Measurements from ENCODE around the gene TRAIP. TPM values are rescaled to one million over a fixed set of nuclear protein-coding genes. Genes with fewer than 3 reads are reported as not detected.

Gene TRAIP
- total RNA-seq, 4 donors from 2014 or later: 1.0 to 1.8 (median 1.6) TPM; not detected in 1

- DNase-seq (ENCODE audit: low spot score) (no peak), ATAC-seq (ENCODE audit: low FRiP score) (no peak)
- no peak for TF ChIP-seq CTCF (IDR thresholded peaks at IDR 0.05)
Observed at GRCh38 chr3:49882166-49882565, 25.8 kb upstream of the TRAIP start.

GRCh38 chr3:49880581-49881315 lies 24.4 kb upstream of the TRAIP start:
- no peak for ATAC-seq (ENCODE audit: low FRiP score)
- TF ChIP-seq CTCF (IDR thresholded peaks at IDR 0.05): no peak
- DNase-seq (ENCODE audit: low spot score): no peak

GRCh38 chr3:49879721-49880120 lies 23.4 kb upstream of the TRAIP start:
- ATAC-seq (ENCODE audit: low FRiP score): no peak
- no peak for TF ChIP-seq CTCF (IDR thresholded peaks at IDR 0.05)
- no peak for DNase-seq (ENCODE audit: low spot score)

- no peak for TF ChIP-seq CTCF (IDR thresholded peaks at IDR 0.05)
- ATAC-seq (ENCODE audit: low FRiP score) (no peak), DNase-seq (ENCODE audit: low spot score) (no peak)
Observed at GRCh38 chr3:49878686-49879085, 22.3 kb upstream of the TRAIP start.

GRCh38 chr3:49877716-49878115 lies 21.4 kb upstream of the TRAIP start:
- ATAC-seq (ENCODE audit: low FRiP score) (no peak), DNase-seq (ENCODE audit: low spot score) (no peak)
- TF ChIP-seq CTCF (IDR thresholded peaks at IDR 0.05): no peak

- ATAC-seq (ENCODE audit: low FRiP score): no peak
- no peak for DNase-seq (ENCODE audit: low spot score)
- TF ChIP-seq CTCF (IDR thresholded peaks at IDR 0.05): no peak
Observed at GRCh38 chr3:49876567-49876966, 20.2 kb upstream of the TRAIP start.

GRCh38 chr3:49873623-49874022 lies 17.3 kb upstream of the TRAIP start:
- no peak for TF ChIP-seq CTCF (IDR thresholded peaks at IDR 0.05)
- DNase-seq (ENCODE audit: low spot score) (no peak), ATAC-seq (ENCODE audit: low FRiP score) (no peak)
